ENCODE measurements around the gene ZNF292.

DNA sequence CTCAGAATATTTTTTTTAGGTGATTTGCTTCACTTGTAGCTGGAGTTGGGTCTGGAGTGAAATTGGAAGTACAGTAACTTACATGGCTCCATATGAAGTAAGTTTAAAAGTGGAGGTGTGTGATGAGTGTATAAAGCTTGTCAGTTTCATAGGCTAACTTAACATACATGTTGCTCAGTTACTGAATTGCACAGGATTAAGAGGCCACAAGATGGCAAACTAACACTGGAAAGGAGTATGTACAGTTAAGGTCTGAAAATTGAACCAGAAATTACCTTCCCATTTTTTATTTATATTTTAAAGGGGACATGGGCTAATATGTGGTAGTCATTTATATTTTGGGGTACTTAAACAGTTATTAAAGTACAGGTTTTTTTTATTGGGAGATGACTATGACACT is 121.8 kb downstream of the ZNF292 start:
- TF ChIP-seq, protein P1, sequence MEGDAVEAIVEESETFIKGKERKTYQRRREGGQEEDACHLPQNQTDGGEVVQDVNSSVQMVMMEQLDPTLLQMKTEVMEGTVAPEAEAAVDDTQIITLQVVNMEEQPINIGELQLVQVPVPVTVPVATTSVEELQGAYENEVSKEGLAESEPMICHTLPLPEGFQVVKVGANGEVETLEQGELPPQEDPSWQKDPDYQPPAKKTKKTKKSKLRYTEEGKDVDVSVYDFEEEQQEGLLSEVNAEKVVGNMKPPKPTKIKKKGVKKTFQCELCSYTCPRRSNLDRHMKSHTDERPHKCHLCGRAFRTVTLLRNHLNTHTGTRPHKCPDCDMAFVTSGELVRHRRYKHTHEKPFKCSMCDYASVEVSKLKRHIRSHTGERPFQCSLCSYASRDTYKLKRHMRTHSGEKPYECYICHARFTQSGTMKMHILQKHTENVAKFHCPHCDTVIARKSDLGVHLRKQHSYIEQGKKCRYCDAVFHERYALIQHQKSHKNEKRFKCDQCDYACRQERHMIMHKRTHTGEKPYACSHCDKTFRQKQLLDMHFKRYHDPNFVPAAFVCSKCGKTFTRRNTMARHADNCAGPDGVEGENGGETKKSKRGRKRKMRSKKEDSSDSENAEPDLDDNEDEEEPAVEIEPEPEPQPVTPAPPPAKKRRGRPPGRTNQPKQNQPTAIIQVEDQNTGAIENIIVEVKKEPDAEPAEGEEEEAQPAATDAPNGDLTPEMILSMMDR (IDR thresholded peaks at IDR 0.05): no peak
- TF ChIP-seq EZH2 (IDR thresholded peaks at IDR 0.05; ENCODE audit: borderline replicate concordance, insufficient read depth, low read depth, low read length, poor library complexity, severe bottlenecking): no peak

All from B cell (primary cell).